A549 (cell line): ENCODE data around the gene INPP5A.

Experiments used
- BHLHE40 ChIP-seq: IDR thresholded peaks from 2 replicates; pipeline ENCODE4 v1.6.1; 2012; ENCODE audit warnings: low read depth, low read length, inconsistent platforms
- CTCF ChIP-seq: fragments of >200 bp; sonication (Bioruptor Twin); formaldehyde crosslinking; IDR thresholded peaks from 3 replicates; pipeline ENCODE4 v1.5.1; 2016
- EP300 ChIP-seq, 2 experiments: fragments of >200 bp; sonication (Bioruptor Twin); formaldehyde crosslinking; IDR thresholded peaks; 2 replicates in 1 of 2; 3 replicates in 1 of 2; pipeline ENCODE4 v1.6.1; 2016 to 2017
- ESRRA ChIP-seq: fragments of 150-350 bp; IDR thresholded peaks from 2 replicates; pipeline ENCODE4 v1.6.1; 2014; ENCODE audit warnings: mild to moderate bottlenecking, low read length, borderline replicate concordance
- FOSL2 ChIP-seq, 2 experiments: fragments of 450-650 bp in 1 of 2; fragments of >200 bp in 1 of 2; sonication (Bioruptor Twin) in 1 of 2; formaldehyde crosslinking; IDR thresholded peaks; 2 replicates each; pipeline versions ENCODE4 v1.5.0 to v1.6.1; 2016 to 2020; ENCODE audit warnings: mild to moderate bottlenecking in 1 of 2, moderate library complexity in 1 of 2
- MYC ChIP-seq: IDR thresholded peaks from 2 replicates; pipeline ENCODE4 v1.6.1; 2012; ENCODE audit warnings: mild to moderate bottlenecking, inconsistent platforms, low read length, improper control_type of control experiment, borderline replicate concordance
- NR3C1 ChIP-seq: fragments of >200 bp; sonication (Bioruptor Twin); formaldehyde crosslinking; IDR thresholded peaks from 3 replicates; pipeline ENCODE4 v1.6.1; 2017
- POLR2A ChIP-seq: IDR thresholded peaks from 2 replicates; pipeline ENCODE4 v1.6.1; 2012; ENCODE audit warnings: mild to moderate bottlenecking, low read length
- REST ChIP-seq: fragments of 200-600 bp; sonication (generic); IDR thresholded peaks from 2 replicates; pipeline ENCODE4 v1.6.1; 2016; ENCODE audit warnings: antibody characterized with exemption, mild to moderate bottlenecking, moderate library complexity
- TF ChIP-seq, protein P1 (sequence below): IDR thresholded peaks from 2 replicates; pipeline ENCODE4 v1.6.1; 2012

- TF ChIP-seq CTCF = no peak
- no peak for TF ChIP-seq POLR2A
- TF ChIP-seq EP300 (IDR thresholded peaks at IDR 0.05) = no peak
- no peak for TF ChIP-seq MYC
- TF ChIP-seq BHLHE40 = no peak
- no peak for TF ChIP-seq ESRRA
- TF ChIP-seq REST = no peak
- no peak for TF ChIP-seq NR3C1
- no peak for TF ChIP-seq FOSL2 (IDR thresholded peaks at IDR 0.05)
- TF ChIP-seq FOSL2 (CRISPR knock-in tag; IDR thresholded peaks at IDR 0.05) = no peak
- TF ChIP-seq, protein P1, sequence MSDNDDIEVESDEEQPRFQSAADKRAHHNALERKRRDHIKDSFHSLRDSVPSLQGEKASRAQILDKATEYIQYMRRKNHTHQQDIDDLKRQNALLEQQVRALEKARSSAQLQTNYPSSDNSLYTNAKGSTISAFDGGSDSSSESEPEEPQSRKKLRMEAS = no peak
These were observed 69.1 kb downstream of the INPP5A start for GRCh38 chr10:132606536-132607316.
